ENCODE measurements around the gene CAMK2G.

DNA sequence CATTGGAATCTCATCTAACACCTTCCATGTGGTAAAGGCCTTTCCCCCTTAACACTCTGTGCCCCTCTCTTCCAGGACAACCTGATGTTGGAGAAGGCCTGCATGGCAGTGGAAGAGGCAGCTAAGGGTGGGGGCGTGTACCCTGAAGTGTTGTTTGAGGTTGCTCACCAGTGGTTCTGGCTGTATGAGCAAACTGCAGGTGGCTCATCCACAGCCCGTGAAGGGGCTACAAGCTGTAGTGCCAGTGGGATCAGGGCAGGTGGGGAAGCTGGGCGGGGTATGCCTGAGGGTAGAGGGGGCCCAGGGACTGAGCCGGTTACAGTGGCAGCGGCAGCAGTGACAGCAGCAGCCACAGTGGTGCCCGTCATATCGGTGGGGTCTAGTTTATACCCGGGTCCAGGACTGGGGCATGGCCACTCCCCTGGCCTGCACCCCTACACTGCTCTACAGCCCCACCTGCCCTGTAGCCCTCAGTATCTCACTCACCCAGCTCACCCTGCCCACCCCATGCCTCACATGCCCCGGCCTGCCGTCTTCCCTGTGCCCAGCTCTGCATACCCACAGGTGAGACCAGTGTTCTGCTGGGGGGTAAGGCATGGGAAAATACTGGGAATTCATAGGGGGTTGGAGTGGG, 75.3 kb downstream of the CAMK2G start:
- TF ChIP-seq, protein P1, sequence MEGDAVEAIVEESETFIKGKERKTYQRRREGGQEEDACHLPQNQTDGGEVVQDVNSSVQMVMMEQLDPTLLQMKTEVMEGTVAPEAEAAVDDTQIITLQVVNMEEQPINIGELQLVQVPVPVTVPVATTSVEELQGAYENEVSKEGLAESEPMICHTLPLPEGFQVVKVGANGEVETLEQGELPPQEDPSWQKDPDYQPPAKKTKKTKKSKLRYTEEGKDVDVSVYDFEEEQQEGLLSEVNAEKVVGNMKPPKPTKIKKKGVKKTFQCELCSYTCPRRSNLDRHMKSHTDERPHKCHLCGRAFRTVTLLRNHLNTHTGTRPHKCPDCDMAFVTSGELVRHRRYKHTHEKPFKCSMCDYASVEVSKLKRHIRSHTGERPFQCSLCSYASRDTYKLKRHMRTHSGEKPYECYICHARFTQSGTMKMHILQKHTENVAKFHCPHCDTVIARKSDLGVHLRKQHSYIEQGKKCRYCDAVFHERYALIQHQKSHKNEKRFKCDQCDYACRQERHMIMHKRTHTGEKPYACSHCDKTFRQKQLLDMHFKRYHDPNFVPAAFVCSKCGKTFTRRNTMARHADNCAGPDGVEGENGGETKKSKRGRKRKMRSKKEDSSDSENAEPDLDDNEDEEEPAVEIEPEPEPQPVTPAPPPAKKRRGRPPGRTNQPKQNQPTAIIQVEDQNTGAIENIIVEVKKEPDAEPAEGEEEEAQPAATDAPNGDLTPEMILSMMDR (IDR thresholded peaks at IDR 0.05) = no peak
- TF ChIP-seq POLR2AphosphoS5 (IDR thresholded peaks at IDR 0.05) (no peak), POLR2A (IDR thresholded peaks at IDR 0.05) (no peak)
